Liver (tissue), 9 donors: Measurements from ENCODE around the gene HOXA5. TPM values are rescaled to one million over a fixed set of nuclear protein-coding genes. Genes with fewer than 3 reads are reported as not detected.
A peak's percentile ranks its signal among the peaks of the same experiment; 100 is the strongest.

Experiments used
- DNase-seq: peaks from one replicate; pipeline ENCODE4 v3.0.0-alpha.2; 2017; ENCODE audit warnings: low spot score
- H3K27ac ChIP-seq, 2 donors: one replicate each; pipeline ENCODE4 v1.7.0; 2013; ENCODE audit warnings: inconsistent platforms in 2 of 2, low read length in 2 of 2, control low read depth in 1 of 2, low read depth in 1 of 2, mild to moderate bottlenecking in 1 of 2
- H3K27me3 ChIP-seq, 4 donors: one replicate each; pipeline versions ENCODE4 v1.6.1 to v1.7.0; 2013; ENCODE audit warnings: low read length in 3 of 4, inconsistent platforms in 1 of 4, mild to moderate bottlenecking in 1 of 4, moderate library complexity in 1 of 4; ENCODE audit not compliant: control insufficient read depth in 4 of 4, insufficient read depth in 4 of 4
- H3K36me3 ChIP-seq, 4 donors: one replicate each; pipeline versions ENCODE4 v1.6.1 to v1.7.0; 2013; ENCODE audit warnings: low read length in 3 of 4, mild to moderate bottlenecking in 3 of 4, low read depth in 1 of 4, moderate library complexity in 1 of 4; ENCODE audit not compliant: control insufficient read depth in 4 of 4, insufficient read depth in 3 of 4
- H3K4me1 ChIP-seq, 4 donors: one replicate each; pipeline versions ENCODE4 v1.6.1 to v1.7.0; 2013; ENCODE audit warnings: low read length in 3 of 4, mild to moderate bottlenecking in 3 of 4, moderate library complexity in 1 of 4; ENCODE audit not compliant: control insufficient read depth in 4 of 4, insufficient read depth in 4 of 4
- H3K4me3 ChIP-seq, 3 donors: one replicate each; pipeline versions ENCODE4 v1.6.1 to v1.7.0; 2013; ENCODE audit warnings: low read length in 3 of 3, control low read depth in 1 of 3, low read depth in 1 of 3, mild to moderate bottlenecking in 1 of 3
- H3K9ac ChIP-seq, 2 donors: one replicate each; pipeline ENCODE4 v1.7.0; 2013; ENCODE audit warnings: low read length in 2 of 2, mild to moderate bottlenecking in 2 of 2, moderate library complexity in 2 of 2, control low read depth in 1 of 2, low read depth in 1 of 2
- H3K9me3 ChIP-seq, 4 donors: one replicate each; pipeline versions ENCODE4 v1.6.1 to v1.7.0; 2013; ENCODE audit warnings: low read length in 3 of 4; ENCODE audit not compliant: control insufficient read depth in 4 of 4
- ATF3 ChIP-seq: IDR thresholded peaks from 2 replicates; pipeline ENCODE4 v1.6.1; 2016; ENCODE audit warnings: antibody characterized with exemption
- CTCF ChIP-seq: fragments of 150-350 bp; IDR thresholded peaks from 2 replicates; pipeline ENCODE4 v1.5.1; 2017; ENCODE audit warnings: improper control_type of control experiment, low read depth, low read length; ENCODE audit not compliant: missing input control
- EGR1 ChIP-seq, 2 donors: IDR thresholded peaks; 2 replicates each; pipeline ENCODE4 v1.6.1; 2016 to 2018; ENCODE audit warnings: antibody characterized with exemption in 2 of 2, low read depth in 2 of 2
- FOXA1 ChIP-seq: IDR thresholded peaks from 2 replicates; pipeline ENCODE4 v1.6.1; 2016; ENCODE audit warnings: antibody characterized with exemption
- FOXA2 ChIP-seq: IDR thresholded peaks from 2 replicates; pipeline ENCODE4 v1.6.1; 2016; ENCODE audit warnings: antibody characterized with exemption
- GABPA ChIP-seq, 2 donors: IDR thresholded peaks in 1 of 2; conservative IDR thresholded peaks in 1 of 2; 2 replicates each; pipeline ENCODE4 v1.6.1; 2016; ENCODE audit warnings: antibody characterized with exemption in 2 of 2, mild to moderate bottlenecking in 1 of 2, moderate library complexity in 1 of 2
- HNF4A ChIP-seq, 2 donors: conservative IDR thresholded peaks; 2 replicates each; pipeline ENCODE4 v1.6.1; 2016; ENCODE audit warnings: antibody characterized with exemption in 2 of 2, mild to moderate bottlenecking in 2 of 2
- HNF4G ChIP-seq: IDR thresholded peaks from 2 replicates; pipeline ENCODE4 v1.6.1; 2016; ENCODE audit warnings: antibody characterized with exemption
- JUND ChIP-seq, 2 donors: IDR thresholded peaks; 2 replicates each; pipeline ENCODE4 v1.6.1; 2016; ENCODE audit warnings: antibody characterized with exemption in 2 of 2
- MAX ChIP-seq: IDR thresholded peaks from 2 replicates; pipeline ENCODE4 v1.6.1; 2016; ENCODE audit warnings: antibody characterized with exemption
- NR2F2 ChIP-seq: IDR thresholded peaks from 2 replicates; pipeline ENCODE4 v1.6.1; 2016; ENCODE audit warnings: antibody characterized with exemption
- RAD21 ChIP-seq, 2 donors: IDR thresholded peaks; 2 replicates each; pipeline ENCODE4 v1.6.1; 2016; ENCODE audit warnings: antibody characterized with exemption in 2 of 2, mild to moderate bottlenecking in 2 of 2
- REST ChIP-seq: IDR thresholded peaks from 2 replicates; pipeline ENCODE4 v1.6.1; 2016; ENCODE audit warnings: antibody characterized with exemption, mild to moderate bottlenecking
- RXRA ChIP-seq, 2 donors: IDR thresholded peaks; 2 replicates each; pipeline ENCODE4 v1.6.1; 2017 to 2018; ENCODE audit warnings: antibody characterized with exemption in 2 of 2, mild to moderate bottlenecking in 1 of 2
- SP1 ChIP-seq: IDR thresholded peaks from 2 replicates; pipeline ENCODE4 v1.6.1; 2018; ENCODE audit warnings: antibody characterized with exemption, mild to moderate bottlenecking
- TAF1 ChIP-seq: conservative IDR thresholded peaks from 2 replicates; pipeline ENCODE4 v1.6.1; 2016; ENCODE audit warnings: antibody characterized with exemption, mild to moderate bottlenecking
- YY1 ChIP-seq: IDR thresholded peaks from 2 replicates; pipeline ENCODE4 v1.6.1; 2016; ENCODE audit warnings: antibody characterized with exemption, mild to moderate bottlenecking
- ZBTB33 ChIP-seq: IDR thresholded peaks from 2 replicates; pipeline ENCODE4 v1.6.1; 2016; ENCODE audit warnings: antibody characterized with exemption
- WGBS: extraction: QIAGEN DNeasy Blood & Tissue Kit; methylation state at CpG from one replicate; pipeline ENCODE4 v1.1.7; 2013; 5-methylcytosine and 5-hydroxymethylcytosine counted together
- polyA plus RNA-seq, 2 donors: library from polyadenylated mRNA; stranded (reverse) in 1 of 2; unstranded in 1 of 2; fragments of 200-250 nt in 1 of 2; fragments of >200 nt in 1 of 2; fragmentation: Nextera tagmentation in 1 of 2; extraction: Ambion mirVana in 1 of 2; gene quantifications; one replicate each; pipeline versions ENCODE4 v1.2.1 to v1.2.3, GENCODE V29; 2013 to 2015
- total RNA-seq, 2 donors: library from RNA; depleted of rRNA; stranded (reverse); fragments of >200 nt; gene quantifications; one replicate each; pipeline ENCODE4 v1.2.3, GENCODE V29; 2014
- donor health status: healthy.
- donor health status: healthy.
- donor health status: healthy.
- donor health status: healthy.
- donor health status: healthy.

HOXA5 gene
- total and polyA plus RNA-seq, 4 donors: 0.40 to 2.1 (median 0.66) TPM

- TF ChIP-seq EGR1 (IDR thresholded peaks at IDR 0.05; ENCODE audit: low read depth in 2 of 2) (no peak), RXRA (IDR thresholded peaks at IDR 0.05) (no peak), HNF4A (conservative IDR thresholded peaks at IDR 0.05) (no peak), MAX (no peak), HNF4G (no peak), REST (no peak), ZBTB33 (no peak), FOXA2 (no peak), SP1 (no peak), RAD21 (IDR thresholded peaks at IDR 0.05) (no peak), JUND (IDR thresholded peaks at IDR 0.05) (no peak), ATF3 (no peak), TAF1 (no peak), GABPA (IDR thresholded peaks at IDR 0.05 in 1 of 2, conservative IDR thresholded peaks at IDR 0.05 in 1 of 2) (no peak), YY1 (no peak), FOXA1 (no peak), CTCF (no peak), NR2F2 (no peak)
- Histone ChIP-seq H3K9ac (no peak overlapping the region), H3K4me3 (peak overlapping the region in 1 of 3 donors; percentile 42), H3K9me3 (peaks cover 0 to 6% (median under 1%) of the 10 kb centered on the region in 4 donors), H3K36me3 (no peaks in the 10 kb centered on the region), H3K4me1 (peaks cover 14 to 28% (median 20%) of the 10 kb centered on the region in 4 donors), H3K27ac (no peak overlapping the region), H3K27me3 (peaks cover 4 to 50% (median 30%) of the 10 kb centered on the region in 4 donors)
- no peak for DNase-seq
- 10% methylated on average over 42 of the region's 42 CpGs for WGBS
Observed at GRCh38 chr7:27191833-27192545, 48.5 kb upstream of the HOXA5 start.
